DOHH2 (cell line): ENCODE results near the gene MYH11.

ENCODE experiments used
- H3F3A ChIP-seq: fragments of 200-600 bp; sonication (generic), shearing (Covaris generic); 2 replicates; pipeline ENCODE4 v1.6.0; 2016; ENCODE audit warnings: antibody characterized with exemption, mild to moderate bottlenecking; ENCODE audit not compliant: control insufficient read depth, insufficient read depth
- H3K27ac ChIP-seq: fragments of 200-600 bp; sonication (generic); 2 replicates; pipeline ENCODE4 v1.5.1; 2014; ENCODE audit warnings: low read depth, mild to moderate bottlenecking, low read length, moderate library complexity
- H3K27me3 ChIP-seq: fragments of 200-600 bp; sonication (generic); 2 replicates; pipeline ENCODE4 v1.6.1; 2014; ENCODE audit warnings: mild to moderate bottlenecking, low read length, mixed read lengths; ENCODE audit not compliant: control insufficient read depth
- H3K36me3 ChIP-seq: fragments of 200-600 bp; sonication (generic); 2 replicates; pipeline ENCODE4 v1.6.1; 2014; ENCODE audit warnings: mild to moderate bottlenecking, low read length, moderate library complexity, mixed read lengths; ENCODE audit not compliant: control insufficient read depth
- H3K4me1 ChIP-seq: fragments of 200-600 bp; sonication (generic); 2 replicates; pipeline ENCODE4 v1.6.1; 2014; ENCODE audit warnings: mild to moderate bottlenecking, low read length, mixed read lengths; ENCODE audit not compliant: control insufficient read depth
- H3K4me2 ChIP-seq: fragments of 200-600 bp; sonication (generic); 2 replicates; pipeline ENCODE4 v1.6.0; 2014; ENCODE audit warnings: mild to moderate bottlenecking, low read length, moderate library complexity
- H3K4me3 ChIP-seq: fragments of 200-600 bp; sonication (generic); 2 replicates; pipeline ENCODE4 v1.5.1; 2014; ENCODE audit warnings: mild to moderate bottlenecking, low read length, mixed read lengths
- H3K79me2 ChIP-seq: fragments of 200-600 bp; sonication (generic); 2 replicates; pipeline ENCODE4 v1.6.1; 2014; ENCODE audit warnings: mild to moderate bottlenecking, low read length, mixed read lengths; ENCODE audit not compliant: control insufficient read depth
- H3K9me2 ChIP-seq: fragments of 200-600 bp; sonication (generic); replicated peaks from 2 replicates; pipeline ENCODE4 v1.6.1; 2014; ENCODE audit warnings: mild to moderate bottlenecking, low read length, mixed read lengths; ENCODE audit not compliant: control insufficient read depth
- H3K9me3 ChIP-seq: fragments of 200-600 bp; sonication (generic); 2 replicates; pipeline ENCODE4 v1.6.1; 2014; ENCODE audit warnings: antibody characterized with exemption, low read length, mixed read lengths; ENCODE audit not compliant: control insufficient read depth, insufficient read depth
- H4K20me1 ChIP-seq: fragments of 200-600 bp; sonication (generic); 2 replicates; pipeline ENCODE4 v1.6.0; 2014; ENCODE audit warnings: low read depth, mild to moderate bottlenecking, antibody characterized with exemption, low read length, moderate library complexity; ENCODE audit not compliant: control insufficient read depth, insufficient read depth
- CTCF ChIP-seq: fragments of 200-600 bp; sonication (generic); IDR thresholded peaks from one replicate; pipeline ENCODE4 v1.5.1; 2014; ENCODE audit warnings: antibody characterized with exemption, mild to moderate bottlenecking, low read depth, low read length; ENCODE audit not compliant: poor library complexity, severe bottlenecking
- EZH2phosphoT487 ChIP-seq: fragments of 200-600 bp; sonication (generic); IDR thresholded peaks from 2 replicates; pipeline ENCODE4 v1.6.1; 2017; ENCODE audit warnings: borderline replicate concordance, mild to moderate bottlenecking, antibody characterized with exemption, low read length, moderate library complexity, mixed read lengths

Gene MYH11

GRCh38 chr16:15829460-15829859, 27.4 kb downstream of the MYH11 start:
- Histone ChIP-seq H3K27ac (no peak overlapping the region), H3K79me2 (no peaks in the 10 kb centered on the region), H3K4me3 (no peak overlapping the region), H3K9me3 (no peaks in the 10 kb centered on the region), H3K36me3 (no peaks in the 10 kb centered on the region), H4K20me1 (no peaks in the 10 kb centered on the region), H3F3A (no peaks in the 10 kb centered on the region), H3K4me2 (no peak overlapping the region), H3K4me1 (peaks cover 15% of the 10 kb centered on the region), H3K27me3 (no peaks in the 10 kb centered on the region), H3K9me2 (no peaks in the 10 kb centered on the region)
- TF ChIP-seq CTCF, result no peak
- TF ChIP-seq EZH2phosphoT487, result no peak

- H3K9me2 ChIP-seq, result no peaks in the 10 kb centered on the region
- no peaks in the 10 kb centered on the region for H3K27me3 ChIP-seq
- H3K9me3 ChIP-seq, result no peaks in the 10 kb centered on the region
- H3K36me3 ChIP-seq, result no peaks in the 10 kb centered on the region
- H3F3A ChIP-seq, result no peaks in the 10 kb centered on the region
- TF ChIP-seq CTCF, result no peak
- TF ChIP-seq EZH2phosphoT487, result no peak
- H3K27ac ChIP-seq, result no peak overlapping the region
- no peaks in the 10 kb centered on the region for H3K79me2 ChIP-seq
- no peak overlapping the region for H3K4me2 ChIP-seq
- no peaks in the 10 kb centered on the region for H4K20me1 ChIP-seq
- H3K4me3 ChIP-seq, result no peak overlapping the region
- H3K4me1 ChIP-seq, result peaks cover 15% of the 10 kb centered on the region
Measured at GRCh38 chr16:15827709-15828343, 29.0 kb downstream of the MYH11 start.

- Histone ChIP-seq H3K4me3 (no peak overlapping the region), H3K79me2 (no peaks in the 10 kb centered on the region), H3K27ac (no peak overlapping the region), H3K4me1 (peaks cover 15% of the 10 kb centered on the region), H3K9me3 (no peaks in the 10 kb centered on the region), H4K20me1 (no peaks in the 10 kb centered on the region), H3K36me3 (no peaks in the 10 kb centered on the region), H3K9me2 (no peaks in the 10 kb centered on the region), H3K27me3 (no peaks in the 10 kb centered on the region), H3F3A (no peaks in the 10 kb centered on the region), H3K4me2 (no peak overlapping the region)
- TF ChIP-seq CTCF (no peak), EZH2phosphoT487 (no peak)
Measured at GRCh38 chr16:15827299-15827698, 29.5 kb downstream of the MYH11 start.
